Mesendoderm (in vitro differentiated cells): Measurements from ENCODE around the gene OR51B2. TPM values are rescaled to one million over a fixed set of nuclear protein-coding genes. Genes with fewer than 3 reads are reported as not detected.

Experiments
- DNase-seq: peaks from one replicate; pipeline ENCODE4 v3.0.0; 2013
- H2AK5ac ChIP-seq: 2 replicates; pipeline ENCODE4 v1.6.1; 2013; ENCODE audit warnings: low read length, inconsistent platforms
- H2BK120ac ChIP-seq: 2 replicates; pipeline ENCODE4 v1.6.1; 2013; ENCODE audit warnings: low read depth, mild to moderate bottlenecking, low read length, moderate library complexity, mixed read lengths
- H2BK15ac ChIP-seq: replicated peaks from 2 replicates; pipeline ENCODE4 v1.6.1; 2013; ENCODE audit warnings: low read depth, mild to moderate bottlenecking, moderate library complexity
- H2BK5ac ChIP-seq: 2 replicates; pipeline ENCODE4 v1.6.1; 2013; ENCODE audit warnings: low read length, inconsistent platforms
- H3K18ac ChIP-seq: 2 replicates; pipeline ENCODE4 v1.6.1; 2013; ENCODE audit warnings: mild to moderate bottlenecking, low read length, mixed read lengths
- H3K23ac ChIP-seq: one replicate; pipeline ENCODE4 v1.6.1; 2013; ENCODE audit warnings: low read length
- H3K27ac ChIP-seq: 2 replicates; pipeline ENCODE4 v1.5.1; 2013; ENCODE audit warnings: low read depth, mild to moderate bottlenecking, inconsistent platforms, low read length, moderate library complexity
- H3K27me3 ChIP-seq: 2 replicates; pipeline ENCODE4 v1.6.1; 2013; ENCODE audit warnings: low read length, control low read depth, mild to moderate bottlenecking, inconsistent platforms; ENCODE audit not compliant: insufficient read depth, poor library complexity
- H3K36me3 ChIP-seq: 2 replicates; pipeline ENCODE4 v1.6.1; 2013; ENCODE audit warnings: low read length, inconsistent platforms; ENCODE audit not compliant: control insufficient read depth, insufficient read depth
- H3K4ac ChIP-seq: one replicate; pipeline ENCODE4 v1.6.1; 2013; ENCODE audit warnings: low read depth, mild to moderate bottlenecking, low read length, moderate library complexity
- H3K4me1 ChIP-seq: 2 replicates; pipeline ENCODE4 v1.6.1; 2013; ENCODE audit warnings: low read depth, low read length, inconsistent platforms; ENCODE audit not compliant: control insufficient read depth
- H3K4me2 ChIP-seq: 2 replicates; pipeline ENCODE4 v1.6.1; 2013; ENCODE audit warnings: low read length
- H3K4me3 ChIP-seq: 2 replicates; pipeline ENCODE4 v1.5.1; 2013; ENCODE audit warnings: mild to moderate bottlenecking, low read length
- H3K56ac ChIP-seq: one replicate; pipeline ENCODE4 v1.6.1; 2013; ENCODE audit warnings: low read length
- H3K79me1 ChIP-seq: 2 replicates; pipeline ENCODE4 v1.6.1; 2013; ENCODE audit warnings: low read length, inconsistent platforms
- H3K79me2 ChIP-seq: 2 replicates; pipeline ENCODE4 v1.6.1; 2013; ENCODE audit warnings: mild to moderate bottlenecking, low read length; ENCODE audit not compliant: control insufficient read depth, insufficient read depth
- H3K9ac ChIP-seq: 2 replicates; pipeline ENCODE4 v1.6.1; 2013; ENCODE audit warnings: low read length, inconsistent platforms
- H4K5ac ChIP-seq: one replicate; pipeline ENCODE4 v1.6.1; 2013; ENCODE audit warnings: low read length
- H4K8ac ChIP-seq: one replicate; pipeline ENCODE4 v1.6.1; 2013; ENCODE audit warnings: low read depth, mild to moderate bottlenecking, control low read depth, low read length, moderate library complexity
- WGBS: extraction: QIAGEN DNeasy Blood & Tissue Kit; methylation state at CpG from one replicate; pipeline ENCODE4 v1.1.7; 2013; ENCODE audit warnings: low lambda C conversion rate, missing lambda C conversion rate; ENCODE audit not compliant: insufficient coverage; ENCODE audit errors: extremely low coverage; 5-methylcytosine and 5-hydroxymethylcytosine counted together
- small RNA-seq: library from polyadenylated mRNA; stranded (forward); fragments of <200 nt; extraction: miRNeasy Mini kit (QIAGEN cat#:217004); gene quantifications from one replicate; pipeline ENCODE3, GENCODE V24; 2013; ENCODE audit not compliant: insufficient read depth

OR51B2 gene

GRCh38 chr11:5274395-5274794 is 49.7 kb downstream of the OR51B2 start:
- WGBS = no CpG with 5 or more reads among the region's 5 CpGs
- no peak overlapping the region for H3K27ac ChIP-seq
- DNase-seq = peak; percentile 58

More at GRCh38 chr11:5274395-5274794, 49.7 kb downstream of the OR51B2 start:
- no peak overlapping the region for H3K23ac ChIP-seq
- no peak overlapping the region for H3K4me2 ChIP-seq
- no peak overlapping the region for H2BK15ac ChIP-seq
- H3K9ac ChIP-seq = no peak overlapping the region
- no peaks in the 10 kb centered on the region for H3K79me2 ChIP-seq
- H3K79me1 ChIP-seq = no peaks in the 10 kb centered on the region
- no peak overlapping the region for H3K18ac ChIP-seq
- H3K56ac ChIP-seq = no peak overlapping the region
- no peak overlapping the region for H4K8ac ChIP-seq
- H3K4ac ChIP-seq = no peak overlapping the region
- no peaks in the 10 kb centered on the region for H3K4me1 ChIP-seq
- H2BK120ac ChIP-seq = no peak overlapping the region
- H3K4me3 ChIP-seq = no peak overlapping the region
- no peak overlapping the region for H2AK5ac ChIP-seq
- no peaks in the 10 kb centered on the region for H3K36me3 ChIP-seq
- no peak overlapping the region for H2BK5ac ChIP-seq
- no peaks in the 10 kb centered on the region for H3K27me3 ChIP-seq
- no peak overlapping the region for H4K5ac ChIP-seq

Small RNA genes within 50 kb of the gene (small RNA-seq; reads per million reads assigned to genes)
- not detected for gene AC104389.3
